ENCODE results near the gene NUP210.

NUP210 gene

DNA sequence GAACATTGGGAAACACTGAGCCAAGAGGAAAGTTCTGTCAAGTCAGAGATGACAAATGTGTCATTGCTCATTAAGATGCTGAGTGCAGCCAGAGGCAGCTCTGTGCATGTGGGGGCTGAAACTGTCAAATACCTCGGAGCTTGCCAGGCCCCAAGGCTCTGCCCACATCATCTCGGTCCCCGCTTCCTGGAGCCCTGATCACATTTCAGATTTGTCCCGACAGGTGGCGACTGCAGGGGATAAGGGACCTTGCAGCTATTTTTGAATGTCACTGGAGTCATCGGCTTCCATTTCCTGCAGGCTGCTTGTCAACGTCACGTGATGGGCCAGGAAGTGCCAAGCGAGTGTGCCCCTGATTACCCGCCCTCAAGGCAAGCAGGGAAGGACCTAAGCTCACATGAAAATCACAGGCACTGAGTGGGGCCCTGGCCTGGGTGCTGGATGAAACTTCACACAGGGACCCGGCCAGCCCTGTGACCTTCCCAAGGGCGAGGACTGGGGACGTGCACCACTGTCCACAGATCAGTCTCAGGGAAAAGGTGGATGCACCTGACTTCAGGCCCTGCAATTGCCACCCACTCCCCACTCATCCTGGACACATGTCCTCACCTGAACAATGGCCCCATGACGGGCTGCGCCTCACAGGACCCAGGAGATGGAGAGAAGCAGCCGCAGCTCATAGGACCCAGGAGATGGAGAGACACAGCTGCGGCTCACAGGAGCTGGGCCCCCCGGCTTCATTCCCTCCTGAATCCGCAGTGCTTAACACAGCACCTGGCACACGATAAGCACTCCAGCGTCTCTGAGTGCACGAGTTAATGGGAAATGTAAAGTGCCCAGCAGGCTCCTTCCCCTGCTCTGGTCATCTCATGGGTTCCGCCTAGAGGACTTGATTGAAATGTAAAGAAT is 73.4 kb downstream of the NUP210 start:
- no peaks in the 10 kb centered on the region for H3K27me3 ChIP-seq (ENCODE audit: insufficient read depth, low read length, poor library complexity)
- peak overlapping the region; percentile 96 for H3K27ac ChIP-seq (ENCODE audit: low read length)
- H3K4me3 ChIP-seq (ENCODE audit: low read depth in 1 of 2, low read length in 2 of 2): peak overlapping the region in 1 of 2 experiments; percentile 26; a peak in 1 of 4 replicates
- peaks cover 18% of the 10 kb centered on the region for H3K79me2 ChIP-seq (ENCODE audit: insufficient read depth, low read length)
- peak overlapping the region; percentile 60 for H3K9ac ChIP-seq (ENCODE audit: low read depth, low read length)
- DNase-seq (peak; percentile 89), ATAC-seq (ENCODE audit: insufficient read depth, low read depth) (peak; percentile 16)
- 0 out of 2 replicates have a peak, but pooled peaks cover 2% of the 10 kb centered on the region for H4K20me1 ChIP-seq (ENCODE audit: insufficient read depth, low read length)
- no peak overlapping the region for H2AFZ ChIP-seq (ENCODE audit: low read depth, low read length)
- H3K4me2 ChIP-seq (ENCODE audit: insufficient read depth, low read length): peak overlapping the region; percentile 53
- H3K36me3 ChIP-seq (ENCODE audit: insufficient read depth, low read length): peaks cover 69% of the 10 kb centered on the region
- H3K4me1 ChIP-seq (ENCODE audit: insufficient read depth, low read length): peaks cover 95% of the 10 kb centered on the region
- no peaks in the 10 kb centered on the region for H3K9me3 ChIP-seq (ENCODE audit: insufficient read depth, low read length, severe bottlenecking)
- peak; percentile 60 for TF ChIP-seq CTCF (IDR thresholded peaks at IDR 0.05; ENCODE audit: borderline replicate concordance, extremely low read depth, low read length, poor library complexity, severe bottlenecking)
- no peak for TF ChIP-seq EZH2 (IDR thresholded peaks at IDR 0.05; ENCODE audit: borderline replicate concordance, low read depth, low read length, severe bottlenecking)

DNA sequence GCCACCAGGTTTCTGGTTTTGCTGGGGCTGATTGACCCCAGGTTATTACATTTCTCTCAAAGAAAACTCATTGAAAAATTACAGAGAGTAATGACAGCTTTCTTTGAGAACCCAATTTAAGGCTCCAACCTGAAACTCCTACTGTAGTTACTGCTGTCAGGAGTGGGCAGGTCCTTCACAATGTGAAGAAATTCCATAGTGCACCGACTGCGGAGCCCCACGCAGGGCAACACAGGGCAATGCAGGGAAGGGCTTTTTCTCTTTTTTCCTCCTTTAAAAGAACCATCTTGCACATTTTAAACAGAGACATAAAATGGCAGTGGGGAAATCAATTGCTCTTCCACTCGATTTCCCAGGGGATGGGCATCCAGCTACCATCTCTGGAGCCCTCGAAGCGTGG is 74.3 kb downstream of the NUP210 start:
- Histone ChIP-seq H3K4me2 (ENCODE audit: insufficient read depth, low read length) (peak overlapping the region; percentile 28; the same call in 1 of the 2 replicates), H3K9me3 (ENCODE audit: insufficient read depth, low read length, severe bottlenecking) (no peaks in the 10 kb centered on the region), H3K79me2 (ENCODE audit: insufficient read depth, low read length) (peaks cover 22% of the 10 kb centered on the region), H3K27ac (ENCODE audit: low read length) (peak overlapping the region; percentile 96), H3K27me3 (ENCODE audit: insufficient read depth, low read length, poor library complexity) (no peaks in the 10 kb centered on the region), H3K4me1 (ENCODE audit: insufficient read depth, low read length) (peaks cover 85% of the 10 kb centered on the region), H3K9ac (ENCODE audit: low read depth, low read length) (peak overlapping the region; percentile 60), H4K20me1 (ENCODE audit: insufficient read depth, low read length) (0 out of 2 replicates have a peak, but pooled peaks cover 2% of the 10 kb centered on the region), H3K36me3 (ENCODE audit: insufficient read depth, low read length) (peaks cover 69% of the 10 kb centered on the region), H3K4me3 (ENCODE audit: low read depth in 1 of 2, low read length in 2 of 2) (no peak overlapping the region; a peak in 1 of 4 replicates), H2AFZ (ENCODE audit: low read depth, low read length) (no peak overlapping the region)
- DNase-seq (no peak), ATAC-seq (ENCODE audit: insufficient read depth, low read depth) (no peak)
- TF ChIP-seq CTCF (IDR thresholded peaks at IDR 0.05; ENCODE audit: borderline replicate concordance, extremely low read depth, low read length, poor library complexity, severe bottlenecking) (no peak), EZH2 (IDR thresholded peaks at IDR 0.05; ENCODE audit: borderline replicate concordance, low read depth, low read length, severe bottlenecking) (no peak)

DNA sequence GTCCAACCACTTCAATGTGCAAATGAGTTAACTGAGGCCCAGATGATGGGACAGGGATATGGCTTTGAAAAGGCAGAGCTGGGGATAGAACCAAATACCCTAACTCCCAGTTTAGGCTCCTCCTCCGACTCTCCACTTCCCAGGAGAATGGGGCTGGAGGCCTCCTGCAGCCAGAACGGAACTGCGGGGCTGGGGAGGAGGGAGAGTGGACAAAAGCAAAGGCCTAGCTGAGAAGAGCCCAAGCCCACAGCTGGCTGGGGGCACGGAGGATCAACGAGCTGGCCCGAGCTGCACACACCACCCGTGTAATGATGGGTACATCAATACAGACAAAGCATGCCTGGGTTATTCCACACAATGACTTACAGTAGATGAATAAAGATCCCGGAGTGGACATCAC is 74.8 kb downstream of the NUP210 start:
- TF ChIP-seq CTCF (IDR thresholded peaks at IDR 0.05; ENCODE audit: borderline replicate concordance, extremely low read depth, low read length, poor library complexity, severe bottlenecking) (no peak), EZH2 (IDR thresholded peaks at IDR 0.05; ENCODE audit: borderline replicate concordance, low read depth, low read length, severe bottlenecking) (no peak)
- Histone ChIP-seq H3K27ac (ENCODE audit: low read length) (peak overlapping the region; percentile 96), H4K20me1 (ENCODE audit: insufficient read depth, low read length) (0 out of 2 replicates have a peak, but pooled peaks cover 2% of the 10 kb centered on the region), H3K4me2 (ENCODE audit: insufficient read depth, low read length) (peak overlapping the region; percentile 23), H3K27me3 (ENCODE audit: insufficient read depth, low read length, poor library complexity) (no peaks in the 10 kb centered on the region), H3K4me3 (ENCODE audit: low read depth in 1 of 2, low read length in 2 of 2) (no peak overlapping the region; a peak in 1 of 4 replicates), H3K9ac (ENCODE audit: low read depth, low read length) (peak overlapping the region; percentile 60), H3K36me3 (ENCODE audit: insufficient read depth, low read length) (peaks cover 73% of the 10 kb centered on the region), H3K9me3 (ENCODE audit: insufficient read depth, low read length, severe bottlenecking) (no peaks in the 10 kb centered on the region), H3K4me1 (ENCODE audit: insufficient read depth, low read length) (peaks cover 80% of the 10 kb centered on the region), H2AFZ (ENCODE audit: low read depth, low read length) (no peak overlapping the region), H3K79me2 (ENCODE audit: insufficient read depth, low read length) (peaks cover 22% of the 10 kb centered on the region)
- DNase-seq (no peak), ATAC-seq (ENCODE audit: insufficient read depth, low read depth) (no peak)
